Endothelial cell of umbilical vein (primary cell): ENCODE measurements around the gene SNX5. TPM values are rescaled to one million over a fixed set of nuclear protein-coding genes. Genes with fewer than 3 reads are reported as not detected.

Experiments used
- BruUV-seq: library from RNA; stranded (reverse); fragments of 400-500 nt; replicated peaks from 2 replicates; lab custom pipeline; 2021; lab: Mats Ljungman, UMichigan
- CTCF ChIA-PET: fragments of 300-600, 350-600 bp; sonication (Branson Sonifier 250); formaldehyde crosslinking; loops from one replicate; lab custom pipeline; 2021; ENCODE audit warnings: antibody characterized with exemption, inconsistent platforms; lab: Charles Lee
- POLR2A ChIA-PET: fragments of 300-600, 350-600 bp; sonication (Branson Sonifier 250); formaldehyde crosslinking; loops from one replicate; lab custom pipeline; 2021; ENCODE audit warnings: antibody characterized with exemption, inconsistent platforms; lab: Charles Lee
- DNase-seq: peaks from one replicate; pipeline ENCODE4 v3.0.0-alpha.2; 2011; ENCODE audit warnings: low read depth, low spot score
- FAIRE-seq: peaks from 2 replicates; lab custom pipeline; 2011; peaks lifted over from hg19 to GRCh38; lab: Jason Lieb, UNC
- H2AFZ ChIP-seq: 2 replicates; pipeline ENCODE4 v1.6.0; 2012; ENCODE audit warnings: low read depth, low read length, control low read depth, inconsistent platforms
- H3K27ac ChIP-seq: 2 replicates; pipeline ENCODE4 v1.5.1; 2011; ENCODE audit warnings: low read depth, mild to moderate bottlenecking, control low read depth, low read length, moderate library complexity; ENCODE audit not compliant: insufficient read depth
- H3K27me3 ChIP-seq, 2 experiments: 2 replicates each; pipeline versions ENCODE4 v1.6.0 to v1.6.1; 2011; ENCODE audit warnings: low read length in 2 of 2, mixed read lengths in 1 of 2; ENCODE audit not compliant: control insufficient read depth in 2 of 2, insufficient read depth in 2 of 2
- H3K36me3 ChIP-seq, 2 experiments: 2 replicates in 1 of 2; 3 replicates in 1 of 2; pipeline ENCODE4 v1.5.1; 2011; ENCODE audit warnings: low read length in 2 of 2, mild to moderate bottlenecking in 1 of 2, moderate library complexity in 1 of 2; ENCODE audit not compliant: control insufficient read depth in 2 of 2, insufficient read depth in 2 of 2; ENCODE audit errors: extremely low read depth in 1 of 2
- H3K4me1 ChIP-seq: 3 replicates; pipeline ENCODE4 v1.5.1; 2011; ENCODE audit warnings: mild to moderate bottlenecking, low read length; ENCODE audit not compliant: control insufficient read depth, insufficient read depth; ENCODE audit errors: extremely low read depth
- H3K4me2 ChIP-seq: 2 replicates; pipeline ENCODE4 v1.6.1; 2011; ENCODE audit warnings: low read length, control low read depth, mixed read lengths; ENCODE audit not compliant: insufficient read depth
- H3K4me3 ChIP-seq, 3 experiments: fragments of 200-600 bp in 1 of 3; sonication (generic), shearing (Covaris generic) in 1 of 3; replicated peaks in 1 of 3; 2 replicates each; pipeline ENCODE4 v1.5.1; 2011 to 2016; ENCODE audit warnings: control low read depth in 3 of 3, low read length in 3 of 3, mild to moderate bottlenecking in 2 of 3, inconsistent platforms in 1 of 3, low read depth in 1 of 3, moderate library complexity in 1 of 3; ENCODE audit not compliant: insufficient read depth in 1 of 3
- H3K79me2 ChIP-seq: 2 replicates; pipeline ENCODE4 v1.6.0; 2012; ENCODE audit warnings: low read length, inconsistent platforms; ENCODE audit not compliant: control insufficient read depth, insufficient read depth
- H3K9ac ChIP-seq: replicated peaks from 2 replicates; pipeline ENCODE3; 2011; ENCODE audit warnings: low read length, control low read depth; ENCODE audit not compliant: insufficient read depth; ENCODE audit errors: extremely low read depth
- H3K9me1 ChIP-seq: replicated peaks from 3 replicates; pipeline ENCODE4 v1.6.0; 2011; ENCODE audit warnings: mild to moderate bottlenecking, low read length; ENCODE audit not compliant: control insufficient read depth, insufficient read depth; ENCODE audit errors: extremely low read depth
- H3K9me3 ChIP-seq: replicated peaks from 2 replicates; pipeline ENCODE4 v1.5.1; 2012; ENCODE audit warnings: low read length, inconsistent platforms; ENCODE audit not compliant: control insufficient read depth, insufficient read depth
- H4K20me1 ChIP-seq: replicated peaks from 2 replicates; pipeline ENCODE3; 2011; ENCODE audit warnings: mild to moderate bottlenecking, low read length; ENCODE audit not compliant: control insufficient read depth, insufficient read depth; ENCODE audit errors: extremely low read depth
- CTCF ChIP-seq, 2 donors: IDR thresholded peaks; 1 replicate in 1 of 2; 2 replicates in 1 of 2; pipeline ENCODE4 v1.5.1; 2011; ENCODE audit warnings: low read length in 2 of 2, mild to moderate bottlenecking in 2 of 2, moderate library complexity in 2 of 2, control low read depth in 1 of 2, inconsistent platforms in 1 of 2, low read depth in 1 of 2; ENCODE audit not compliant: insufficient read depth in 1 of 2; ENCODE audit errors: extremely low read depth in 1 of 2
- EZH2 ChIP-seq: IDR thresholded peaks from 2 replicates; pipeline ENCODE4 v1.6.1; 2012; ENCODE audit warnings: borderline replicate concordance, low read depth, mild to moderate bottlenecking, moderate library complexity, low read length, inconsistent platforms; ENCODE audit not compliant: severe bottlenecking
- FOS ChIP-seq: IDR thresholded peaks from 2 replicates; pipeline ENCODE4 v1.6.1; 2011; ENCODE audit warnings: mild to moderate bottlenecking, low read length, moderate library complexity, borderline replicate concordance; ENCODE audit not compliant: insufficient read depth
- GATA2 ChIP-seq: IDR thresholded peaks from 2 replicates; pipeline ENCODE4 v1.7.0; 2011; ENCODE audit warnings: low read depth, mild to moderate bottlenecking, moderate library complexity, mixed read lengths, low read length; ENCODE audit not compliant: insufficient read length, insufficient read depth
- JUN ChIP-seq: IDR thresholded peaks from 2 replicates; pipeline ENCODE4 v1.6.1; 2011; ENCODE audit warnings: borderline replicate concordance, low read depth; ENCODE audit not compliant: insufficient read length, insufficient read depth
- MYC ChIP-seq: IDR thresholded peaks from one replicate; pipeline ENCODE4 v1.6.1; 2011; ENCODE audit warnings: mild to moderate bottlenecking, low read depth, low read length
- POLR2A ChIP-seq: IDR thresholded peaks from 2 replicates; pipeline ENCODE4 v1.6.1; 2012; ENCODE audit warnings: low read depth, mild to moderate bottlenecking, control low read depth, low read length
- POLR2AphosphoS5 ChIP-seq: IDR thresholded peaks from 2 replicates; pipeline ENCODE4 v1.6.1; 2012; ENCODE audit warnings: low read depth, mild to moderate bottlenecking, control low read depth, low read length, moderate library complexity; ENCODE audit not compliant: insufficient read depth
- dilution Hi-C: fragments of 300-500 bp; cut with MboI; formaldehyde crosslinking; loops from one replicate; pipeline ENCODE4 v1.15.0; 2019; ENCODE audit warnings: low sequenced_read_pairs; ENCODE audit not compliant: extremely low pct_ligation_motif_present
- intact Hi-C: fragments of 100-400 bp; cut with micrococcal nuclease; formaldehyde crosslinking; loops from one replicate; pipeline ENCODE4 v1.10.0; 2022
- polyA plus RNA-seq, 4 experiments: library from polyadenylated mRNA; depleted of rRNA in 3 of 4; stranded (reverse) in 3 of 4; unstranded in 1 of 4; fragments of >200 nt; gene quantifications; 2 replicates each; pipeline versions ENCODE4 v1.2.1 to v1.2.3, GENCODE V29; 2011 to 2012; ENCODE audit warnings: missing spikeins in 1 of 4
- total RNA-seq: library from RNA; stranded (reverse); gene quantifications from 2 replicates; pipeline ENCODE4 v1.2.3, GENCODE V29; 2021
- TF ChIP-seq, protein P1 (sequence below): IDR thresholded peaks from 2 replicates; pipeline ENCODE4 v1.6.1; 2011; ENCODE audit not compliant: insufficient read depth, insufficient read length

Gene SNX5
- total and polyA plus RNA-seq, 2 donors (not counting 3 experiments of a cell fraction or from before 2014, with no cell fraction given), result 76.2 to 121 TPM

GRCh38 chr20:17951323-17951722 lies 17.3 kb downstream of the SNX5 start:
- Histone ChIP-seq H3K27me3 (no peaks in the 10 kb centered on the region), H3K9me1 (no peaks in the 10 kb centered on the region), H3K9ac (no peak overlapping the region), H3K4me3 (no peak overlapping the region), H2AFZ (no peak overlapping the region), H4K20me1 (no peaks in the 10 kb centered on the region), H3K27ac (no peak overlapping the region), H3K79me2 (peaks cover 77% of the 10 kb centered on the region), H3K36me3 (peaks cover 48 to 74% of the 10 kb centered on the region in 2 experiments), H3K4me2 (no peak overlapping the region), H3K4me1 (no peaks in the 10 kb centered on the region), H3K9me3 (no peaks in the 10 kb centered on the region)
- DNase-seq, result no peak
- intact Hi-C loops (no loop called here), dilution Hi-C loops (no loop called here)
- FAIRE-seq, result no peak
- TF ChIP-seq EZH2 (no peak), MYC (no peak), POLR2A (no peak), JUN (no peak), FOS (no peak), GATA2 (no peak), CTCF (IDR thresholded peaks at IDR 0.05; ENCODE audit: extremely low read depth in 1 of 2, insufficient read depth in 1 of 2, low read depth in 1 of 2, low read length in 2 of 2) (no peak), POLR2AphosphoS5 (no peak)
- TF ChIP-seq, protein P1, sequence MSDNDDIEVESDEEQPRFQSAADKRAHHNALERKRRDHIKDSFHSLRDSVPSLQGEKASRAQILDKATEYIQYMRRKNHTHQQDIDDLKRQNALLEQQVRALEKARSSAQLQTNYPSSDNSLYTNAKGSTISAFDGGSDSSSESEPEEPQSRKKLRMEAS, result no peak
- BruUV-seq, result no TSS peak
- CTCF ChIA-PET, result interaction anchor here (1.2 to 2.5 kb wide), 2 partner anchors 15 to 45 kb away, joined by 3 to 11 read pairs; no protein-coding TSS in a partner anchor
- POLR2A ChIA-PET, result no interaction called here
